ENCODE results near the gene ARL17A.
"Not testable (repeated sequence)": the region's sequence is repeated elsewhere in the genome, so short reads cannot be mapped to it uniquely, and the experiment has no call there.

Gene ARL17A

GRCh38 chr17:46475583-46475982, 103.9 kb downstream of the ARL17A start:
- not testable (repeated sequence) for H3K9me3 ChIP-seq (ENCODE audit: insufficient read depth, low read depth, low read length); H3K36me3 ChIP-seq (ENCODE audit: insufficient read depth, low read length); H3K79me2 ChIP-seq (ENCODE audit: insufficient read depth, low read length); H3K4me2 ChIP-seq (ENCODE audit: low read depth, low read length, poor library complexity, severe bottlenecking); H3K4me1 ChIP-seq (ENCODE audit: insufficient read depth, low read length, poor library complexity, severe bottlenecking); H3K4me3 ChIP-seq (ENCODE audit: low read length, poor library complexity, severe bottlenecking); H3F3A ChIP-seq (ENCODE audit: low read depth); H4K20me1 ChIP-seq (ENCODE audit: insufficient read depth, low read length, poor library complexity, severe bottlenecking); H3K27me3 ChIP-seq (ENCODE audit: insufficient read depth, low read length, poor library complexity, severe bottlenecking); H3K9me2 ChIP-seq (replicated peaks; ENCODE audit: low read depth, low read length); H3K9ac ChIP-seq (ENCODE audit: low read depth, low read length, poor library complexity, severe bottlenecking); H2AFZ ChIP-seq (ENCODE audit: low read length)

GRCh38 chr17:46474489-46474888, 105.0 kb downstream of the ARL17A start:
- not testable (repeated sequence) for H3K36me3 ChIP-seq (ENCODE audit: insufficient read depth, low read length); H2AFZ ChIP-seq (ENCODE audit: low read length); H4K20me1 ChIP-seq (ENCODE audit: insufficient read depth, low read length, poor library complexity, severe bottlenecking); H3K27me3 ChIP-seq (ENCODE audit: insufficient read depth, low read length, poor library complexity, severe bottlenecking); H3F3A ChIP-seq (ENCODE audit: low read depth); H3K4me2 ChIP-seq (ENCODE audit: low read depth, low read length, poor library complexity, severe bottlenecking); H3K4me1 ChIP-seq (ENCODE audit: insufficient read depth, low read length, poor library complexity, severe bottlenecking); H3K79me2 ChIP-seq (ENCODE audit: insufficient read depth, low read length); H3K4me3 ChIP-seq (ENCODE audit: low read length, poor library complexity, severe bottlenecking); H3K9me3 ChIP-seq (ENCODE audit: insufficient read depth, low read depth, low read length); H3K9me2 ChIP-seq (replicated peaks; ENCODE audit: low read depth, low read length); H3K9ac ChIP-seq (ENCODE audit: low read depth, low read length, poor library complexity, severe bottlenecking)

- H2AFZ ChIP-seq (ENCODE audit: low read length); H3K4me3 ChIP-seq (ENCODE audit: low read length, poor library complexity, severe bottlenecking): not testable (repeated sequence)
These were observed 111.9 kb downstream of the ARL17A start for GRCh38 chr17:46467618-46468017.

More at GRCh38 chr17:46467618-46468017, 111.9 kb downstream of the ARL17A start:
- not testable (repeated sequence) for H3K9ac ChIP-seq (ENCODE audit: low read depth, low read length, poor library complexity, severe bottlenecking); H3K36me3 ChIP-seq (ENCODE audit: insufficient read depth, low read length); H3K27me3 ChIP-seq (ENCODE audit: insufficient read depth, low read length, poor library complexity, severe bottlenecking); H3F3A ChIP-seq (ENCODE audit: low read depth); H3K9me2 ChIP-seq (replicated peaks; ENCODE audit: low read depth, low read length); H3K79me2 ChIP-seq (ENCODE audit: insufficient read depth, low read length); H3K4me1 ChIP-seq (ENCODE audit: insufficient read depth, low read length, poor library complexity, severe bottlenecking); H4K20me1 ChIP-seq (ENCODE audit: insufficient read depth, low read length, poor library complexity, severe bottlenecking); H3K9me3 ChIP-seq (ENCODE audit: insufficient read depth, low read depth, low read length); H3K4me2 ChIP-seq (ENCODE audit: low read depth, low read length, poor library complexity, severe bottlenecking)
